KOPT-K1 (cell line): Measurements from ENCODE around the gene PRORP.
"Not testable (repeated sequence)": the region's sequence is repeated elsewhere in the genome, so short reads cannot be mapped to it uniquely, and the experiment has no call there.

Experiments
- H3K27ac ChIP-seq: fragments of 200-600 bp; sonication (generic); 2 replicates; pipeline ENCODE4 v1.5.1; 2016; ENCODE audit warnings: antibody characterized with exemption, mild to moderate bottlenecking, low read depth, low read length; ENCODE audit not compliant: poor library complexity, severe bottlenecking
- H3K36me3 ChIP-seq: fragments of 200-600 bp; sonication (generic); 2 replicates; pipeline ENCODE4 v1.5.1; 2017; ENCODE audit warnings: antibody characterized with exemption, mild to moderate bottlenecking, low read length, moderate library complexity; ENCODE audit not compliant: insufficient read depth
- H3K9me3 ChIP-seq: fragments of 200-600 bp; sonication (generic); 2 replicates; pipeline ENCODE4 v1.5.1; 2017; ENCODE audit warnings: antibody characterized with exemption, low read length, mild to moderate bottlenecking; ENCODE audit not compliant: insufficient read depth, poor library complexity, severe bottlenecking

PRORP gene

GRCh38 chr14:35121026-35121886 is 1.1 kb upstream of the PRORP start:
- H3K27ac ChIP-seq: peak overlapping the region; percentile 90
- H3K36me3 ChIP-seq: peaks cover 28% of the 10 kb centered on the region
- no peaks in the 10 kb centered on the region for H3K9me3 ChIP-seq

DNA sequence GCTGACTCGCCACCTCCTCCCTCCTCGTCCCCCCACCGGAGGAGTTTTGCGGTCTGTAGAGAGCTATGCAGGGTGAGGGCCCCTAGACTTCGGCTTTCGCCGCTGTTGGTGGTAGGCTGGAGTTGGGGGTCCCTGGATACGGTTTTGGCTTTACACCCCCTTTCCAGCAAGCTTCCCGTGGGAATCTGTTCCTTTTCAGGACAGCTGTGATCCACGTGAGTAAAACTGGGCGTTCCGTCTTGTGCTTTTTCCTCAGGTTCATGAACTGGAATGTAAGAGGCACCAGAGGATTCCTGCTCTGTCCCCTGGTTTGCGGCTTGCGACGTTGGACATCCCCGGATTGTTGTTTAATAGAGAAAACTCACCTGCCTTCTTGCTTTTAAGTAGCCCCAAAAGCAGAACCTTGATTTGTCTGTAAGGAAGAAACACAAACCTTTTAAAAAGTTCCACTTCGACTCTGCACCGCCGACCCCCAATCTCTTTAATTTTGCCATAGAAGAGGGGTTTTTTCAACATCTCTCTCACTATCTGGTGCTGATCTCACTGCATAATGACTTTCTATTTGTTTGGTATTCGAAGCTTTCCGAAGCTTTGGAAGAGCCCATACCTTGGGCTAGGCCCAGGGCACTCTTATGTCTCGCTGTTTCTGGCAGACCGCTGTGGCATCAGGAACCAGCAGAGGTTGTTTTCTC is 490 bp downstream of the PRORP start:
- H3K9me3 ChIP-seq: no peaks in the 10 kb centered on the region
- peaks cover 25% of the 10 kb centered on the region for H3K36me3 ChIP-seq

GRCh38 chr14:35123388-35123703 is 994 bp downstream of the PRORP start:
- H3K36me3 ChIP-seq: peaks cover 30% of the 10 kb centered on the region
- peak overlapping the region; percentile 90 for H3K27ac ChIP-seq
- H3K9me3 ChIP-seq: no peaks in the 10 kb centered on the region

More for the DNA sequence above, 490 bp downstream of the PRORP start:
- peak overlapping the region; percentile 90 for H3K27ac ChIP-seq

DNA sequence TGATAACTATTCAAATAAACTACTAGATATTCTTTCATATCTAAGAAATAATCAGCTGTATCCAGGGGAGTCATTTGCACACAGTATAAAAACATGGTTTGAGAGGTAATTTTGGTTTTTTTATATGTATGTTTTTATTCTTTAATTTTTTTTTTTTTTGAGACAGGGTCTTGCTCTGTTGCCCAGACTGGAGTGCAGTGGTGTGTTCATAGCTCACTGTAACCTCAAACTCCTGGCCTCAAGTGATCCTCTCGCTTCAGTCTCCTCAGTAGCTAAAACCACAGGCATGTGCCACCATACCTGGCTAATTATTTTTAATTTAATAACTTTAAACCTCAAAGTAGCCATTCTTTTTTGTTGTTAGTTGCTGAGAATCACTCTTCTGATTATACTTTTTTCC is 1.8 kb downstream of the PRORP start:
- H3K36me3 ChIP-seq: peaks cover 33% of the 10 kb centered on the region
- peak overlapping the region; percentile 90 for H3K27ac ChIP-seq
- no peaks in the 10 kb centered on the region for H3K9me3 ChIP-seq

- Histone ChIP-seq H3K36me3 (peaks cover 54% of the 10 kb centered on the region), H3K27ac (no peak overlapping the region), H3K9me3 (no peaks in the 10 kb centered on the region)
Observed at GRCh38 chr14:35133542-35134328, 11.4 kb downstream of the PRORP start.

DNA sequence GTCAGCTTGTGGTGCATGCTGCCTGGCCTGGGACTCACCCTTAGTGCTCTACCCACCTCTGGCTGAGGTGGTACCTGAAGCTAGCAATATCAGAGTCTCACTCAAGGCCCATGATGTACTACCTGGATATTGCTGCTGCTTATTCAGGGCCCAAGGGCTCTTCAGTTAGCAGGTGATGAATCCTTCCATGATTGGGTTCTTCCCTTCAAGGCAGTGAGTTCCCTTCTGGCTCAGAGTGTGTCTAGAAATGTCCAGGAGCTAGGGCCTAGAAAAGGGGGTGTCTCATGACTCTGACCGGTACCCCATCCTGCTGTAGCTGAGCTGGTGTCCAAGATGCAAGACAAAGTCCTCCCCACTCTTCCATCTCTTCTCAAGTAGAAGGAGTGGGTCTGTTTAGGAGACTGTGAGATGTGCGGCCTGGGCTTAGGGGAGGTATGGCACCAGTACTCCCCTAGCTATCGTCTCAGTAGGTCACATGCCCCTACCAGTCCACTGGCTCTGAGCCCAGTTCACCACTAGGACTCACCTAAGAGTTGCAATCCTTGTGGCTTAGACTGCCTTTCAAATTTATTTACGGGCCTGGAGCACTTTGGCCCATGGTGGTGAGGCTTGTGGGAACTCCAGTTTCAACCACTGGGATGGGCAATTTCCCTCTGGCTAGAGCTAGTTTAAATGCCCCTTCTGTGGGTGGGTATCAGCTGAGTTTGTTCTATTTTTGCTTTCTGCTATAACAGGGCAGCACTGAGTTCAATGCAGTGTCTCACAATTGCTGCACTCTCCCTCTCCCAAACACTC is 12.2 kb downstream of the PRORP start:
- Histone ChIP-seq H3K36me3 (peaks cover 46% of the 10 kb centered on the region), H3K27ac (no peak overlapping the region), H3K9me3 (no peaks in the 10 kb centered on the region)

GRCh38 chr14:35138585-35138984 is 16.2 kb downstream of the PRORP start:
- Histone ChIP-seq H3K27ac (no peak overlapping the region), H3K9me3 (no peaks in the 10 kb centered on the region), H3K36me3 (peaks cover 19% of the 10 kb centered on the region)

- Histone ChIP-seq H3K27ac (no peak overlapping the region), H3K9me3 (no peaks in the 10 kb centered on the region), H3K36me3 (peaks cover 4% of the 10 kb centered on the region; the same call in 1 of the 2 replicates)
Observed at GRCh38 chr14:35140718-35141581, 18.6 kb downstream of the PRORP start.

DNA sequence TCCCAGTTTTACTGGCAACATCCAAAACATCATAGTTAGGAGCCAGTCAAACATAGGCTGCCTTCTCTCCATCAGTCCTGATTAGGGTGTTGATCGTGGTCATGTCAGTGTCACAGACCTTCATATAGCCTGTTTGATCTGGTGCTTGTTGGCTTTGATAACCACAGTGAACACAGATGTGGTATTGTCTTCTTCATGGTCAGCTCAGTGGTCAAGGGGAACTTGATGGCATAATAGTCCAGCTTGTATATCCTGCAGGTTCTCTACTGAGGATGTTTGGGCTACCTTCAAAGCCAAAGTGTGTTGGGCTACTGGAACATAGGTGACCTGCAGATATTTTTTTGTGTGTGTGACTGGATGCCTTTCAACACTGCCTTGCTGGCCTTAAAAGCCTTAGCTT is 21.7 kb downstream of the PRORP start:
- Histone ChIP-seq H3K27ac (no peak overlapping the region), H3K9me3 (no peaks in the 10 kb centered on the region), H3K36me3 (peaks cover 19% of the 10 kb centered on the region)

- Histone ChIP-seq H3K27ac (no peak overlapping the region), H3K9me3 (no peaks in the 10 kb centered on the region), H3K36me3 (peaks cover 24% of the 10 kb centered on the region)
Observed at GRCh38 chr14:35146711-35147149, 24.4 kb downstream of the PRORP start.

DNA sequence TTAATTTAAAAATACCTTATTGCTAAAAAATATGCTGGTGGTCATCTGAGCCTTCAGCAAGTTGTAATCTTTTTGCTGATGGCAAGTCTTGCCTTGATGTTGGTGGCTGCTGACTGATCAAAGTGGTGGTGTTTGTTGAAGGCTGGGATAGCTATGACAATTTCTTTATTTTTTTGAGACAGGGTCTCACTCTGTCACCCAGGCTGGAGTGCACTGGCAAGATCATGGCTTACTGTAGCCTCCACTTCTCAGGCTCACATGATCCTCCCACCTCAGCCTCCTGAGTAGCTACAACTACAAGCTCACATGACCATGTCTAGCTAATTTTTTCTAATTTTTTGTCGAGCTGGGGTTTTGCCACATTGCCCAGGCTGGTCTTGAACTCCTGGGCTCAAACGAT is 24.8 kb downstream of the PRORP start:
- no peak overlapping the region for H3K27ac ChIP-seq
- peaks cover 24% of the 10 kb centered on the region for H3K36me3 ChIP-seq
- no peaks in the 10 kb centered on the region for H3K9me3 ChIP-seq

GRCh38 chr14:35147711-35148110 is 25.4 kb downstream of the PRORP start:
- H3K9me3 ChIP-seq: no peaks in the 10 kb centered on the region
- no peak overlapping the region for H3K27ac ChIP-seq
- peaks cover 24% of the 10 kb centered on the region for H3K36me3 ChIP-seq

DNA sequence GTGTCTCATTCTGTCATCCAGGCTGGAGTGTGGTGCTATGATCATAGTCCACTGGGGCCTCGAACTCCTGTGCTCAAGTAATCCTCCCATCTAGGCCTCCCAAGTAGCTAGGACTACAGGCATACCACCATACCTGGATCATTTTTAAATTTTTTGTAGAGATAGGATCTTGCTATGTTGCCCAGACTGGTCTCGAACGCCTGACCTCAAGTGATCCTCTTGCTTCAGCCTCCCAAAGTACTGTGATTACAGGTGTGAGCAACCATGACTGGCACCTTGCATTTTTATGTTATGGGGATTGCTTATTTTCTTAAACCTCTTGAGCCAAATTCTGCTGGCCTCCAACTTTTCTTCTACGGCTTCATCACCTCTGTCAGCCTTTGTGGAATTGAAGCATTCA is 26.9 kb downstream of the PRORP start:
- Histone ChIP-seq H3K36me3 (peaks cover 19% of the 10 kb centered on the region), H3K9me3 (no peaks in the 10 kb centered on the region), H3K27ac (no peak overlapping the region)

DNA sequence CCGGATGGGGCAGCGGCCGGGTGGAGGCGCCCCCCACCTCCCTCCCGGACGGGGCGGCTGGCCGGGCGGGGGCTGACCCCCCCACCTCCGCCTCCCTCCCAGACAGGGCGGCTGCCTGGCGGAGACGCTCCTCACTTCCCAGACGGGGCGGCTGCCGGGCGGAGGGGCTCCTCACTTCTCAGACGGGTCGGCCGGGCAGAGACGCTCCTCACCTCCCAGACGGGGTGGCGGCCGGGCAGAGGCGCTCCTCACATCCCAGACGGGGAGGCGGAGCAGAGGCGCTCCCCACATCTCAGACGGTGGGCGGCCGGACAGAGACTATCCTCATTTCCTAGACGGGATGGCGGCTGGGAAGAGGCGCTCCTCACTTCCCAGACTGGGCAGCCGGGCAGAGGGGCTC is 30.2 kb downstream of the PRORP start:
- H3K27ac ChIP-seq, H3K9me3 ChIP-seq: not testable (repeated sequence)
- peaks cover 21% of the 10 kb centered on the region for H3K36me3 ChIP-seq
